Peyer's patch (tissue), 4 donors: ENCODE measurements around the gene PRKCG. TPM values are rescaled to one million over a fixed set of nuclear protein-coding genes. Genes with fewer than 3 reads are reported as not detected.

Experiments
- DNase-seq, 3 donors: peaks; one replicate each; pipeline ENCODE4 v3.0.0-alpha.2; 2017 to 2019
- H3K27ac ChIP-seq, 4 donors: fragments of 200-600 bp; sonication (generic); one replicate each; pipeline ENCODE4 v1.5.1; 2016 to 2019
- H3K27me3 ChIP-seq, 2 donors: fragments of 200-600 bp; sonication (generic); one replicate each; pipeline ENCODE4 v1.5.1; 2019
- H3K36me3 ChIP-seq, 3 donors: fragments of 200-600 bp; sonication (generic); one replicate each; pipeline ENCODE4 v1.5.1; 2016 to 2019
- H3K4me1 ChIP-seq, 4 donors: fragments of 200-600 bp; sonication (generic); one replicate each; pipeline ENCODE4 v1.5.1; 2016 to 2019
- H3K4me3 ChIP-seq, 4 donors: fragments of 200-600 bp; sonication (generic); 1 replicate in 3 of 4; 2 replicates in 1 of 4; pipeline ENCODE4 v1.5.1; 2016 to 2019; ENCODE audit warnings: mild to moderate bottlenecking in 1 of 4
- H3K9me3 ChIP-seq, 4 donors: fragments of 200-600 bp; sonication (generic); one replicate each; pipeline ENCODE4 v1.5.1; 2016 to 2019; ENCODE audit warnings: mild to moderate bottlenecking in 1 of 4
- CTCF ChIP-seq, 6 experiments: fragments of 450-650 bp in 4 of 6; fragments of 200-600 bp in 2 of 6; sonication (generic) in 1 of 6; IDR thresholded peaks; one replicate each; pipeline ENCODE4 v1.5.1; 2017 to 2019; ENCODE audit warnings: antibody characterized with exemption in 6 of 6, mild to moderate bottlenecking in 3 of 6, moderate library complexity in 1 of 6
- total RNA-seq, 4 donors: library from RNA; depleted of rRNA; stranded (reverse); fragments of >200 nt; gene quantifications; one replicate each; pipeline ENCODE4 v1.1.0, GENCODE V29; 2016

The PRKCG gene
- total RNA-seq, 4 donors from 2014 or later: 0.47 to 2.5 TPM; not detected in 2

GRCh38 chr19:53953383-53953782 is 71.4 kb downstream of the PRKCG start:
- Histone ChIP-seq H3K4me1 (no peaks in the 10 kb centered on the region), H3K27me3 (peaks cover 0 to 4% of the 10 kb centered on the region in 2 donors), H3K27ac (no peak overlapping the region), H3K4me3 (no peak overlapping the region), H3K36me3 (no peaks in the 10 kb centered on the region), H3K9me3 (no peaks in the 10 kb centered on the region)
- no peak for TF ChIP-seq CTCF (IDR thresholded peaks at IDR 0.05)
- no peak for DNase-seq

Other genes starting within 250 kb of the PRKCG start
- gene NLRP12, start 57.9 kb upstream of the PRKCG start, total RNA-seq: under 1 TPM in 1 of 4 donors, not detected in 3; 0.67 TPM
- gene MYADM, start 14.3 kb upstream of the PRKCG start, total RNA-seq: 10 to 100 TPM; 11.4 to 52.8 (median 32.5) TPM
- not detected for gene CACNG7, start 27.1 kb downstream of the PRKCG start, total RNA-seq
- gene CACNG8, start 80.7 kb downstream of the PRKCG start, total RNA-seq: not detected
- not detected for gene CACNG6, start 109.4 kb downstream of the PRKCG start, total RNA-seq
- not detected for gene VSTM1, start 181.7 kb downstream of the PRKCG start, total RNA-seq
- gene TARM1, start 199.2 kb downstream of the PRKCG start, total RNA-seq: not detected
- 1 to 10 TPM in 1 of 4 donors, under 1 TPM in 1, not detected in 2; 0.70 to 1.7 TPM for gene OSCAR, start 218.6 kb downstream of the PRKCG start, total RNA-seq
- gene NDUFA3, start 220.7 kb downstream of the PRKCG start, total RNA-seq: 100 to 1,000 TPM in 1 of 4 donors, 10 to 100 TPM in 3; 40.6 to 156 (median 45.7) TPM
- 10 to 100 TPM in 2 of 4 donors, 1 to 10 TPM in 2; 9.3 to 15.7 (median 10.6) TPM for gene TFPT, start 233.5 kb downstream of the PRKCG start, total RNA-seq
- 10 to 100 TPM; 23.3 to 75.1 (median 41.4) TPM for gene PRPF31, start 233.6 kb downstream of the PRKCG start, total RNA-seq